Suppressor macrophage (primary cell): ENCODE results near the gene KDSR.

Experiments
- DNase-seq, 4 experiments: peaks; one replicate each; pipeline ENCODE4 v3.0.0-alpha.2; 2020 to 2022

Gene KDSR

GRCh38 chr18:63303547-63303946 is 63.5 kb downstream of the KDSR start:
- peak in 3 of 4 experiments; percentile 31 to 68 (median 57) for DNase-seq

GRCh38 chr18:63302636-63303405 is 64.2 kb downstream of the KDSR start:
- no peak for DNase-seq

- DNase-seq, result peak in 3 of 4 experiments; percentile 32 to 60 (median 56)
Observed at GRCh38 chr18:63302220-63302619, 64.8 kb downstream of the KDSR start.

GRCh38 chr18:63301434-63301833 is 65.6 kb downstream of the KDSR start:
- peak; percentile 77 to 96 (median 85) for DNase-seq

- DNase-seq, result no peak
Observed at GRCh38 chr18:63299837-63300745, 66.9 kb downstream of the KDSR start.

- DNase-seq, result no peak
Observed at GRCh38 chr18:63298400-63299365, 68.3 kb downstream of the KDSR start.

- DNase-seq, result no peak
Observed at GRCh38 chr18:63297687-63298399, 69.2 kb downstream of the KDSR start.

GRCh38 chr18:63293935-63294334 is 73.1 kb downstream of the KDSR start:
- DNase-seq, result no peak

GRCh38 chr18:63292831-63293683 is 73.9 kb downstream of the KDSR start:
- peak; percentile 46 to 69 (median 49) for DNase-seq

GRCh38 chr18:63291278-63291677 is 75.7 kb downstream of the KDSR start:
- no peak for DNase-seq

- no peak for DNase-seq
Observed at GRCh38 chr18:63290821-63291200, 76.2 kb downstream of the KDSR start.

GRCh38 chr18:63290166-63290820 is 76.7 kb downstream of the KDSR start:
- peak; percentile 18 to 67 (median 54) for DNase-seq

- no peak for DNase-seq
Observed at GRCh38 chr18:63288311-63288710, 78.7 kb downstream of the KDSR start.

GRCh38 chr18:63287691-63288220 is 79.2 kb downstream of the KDSR start:
- peak; percentile 12 to 52 (median 33) for DNase-seq

- DNase-seq, result peak in 3 of 4 experiments; percentile 33 to 55 (median 50)
Observed at GRCh38 chr18:63286926-63287325, 80.1 kb downstream of the KDSR start.

GRCh38 chr18:63284827-63285733 is 81.9 kb downstream of the KDSR start:
- DNase-seq, result no peak

GRCh38 chr18:63284173-63284799 is 82.7 kb downstream of the KDSR start:
- DNase-seq, result no peak
